Mesenteric fat pad (tissue), 1 donor: Measurements from ENCODE around the gene C14orf119. TPM values are rescaled to one million over a fixed set of nuclear protein-coding genes. Genes with fewer than 3 reads are reported as not detected.

ENCODE experiments used
- DNase-seq: peaks from one replicate; pipeline ENCODE4 v3.0.0-alpha.2; 2020; ENCODE audit warnings: low spot score
- long read RNA-seq: library from polyadenylated mRNA; unstranded; transcript quantifications from one replicate; pipeline ENCODE4 v2.0.0, GENCODE V29; 2020
- total RNA-seq: library from RNA; stranded (reverse); fragmentation: NEBNext Ultra II Directional; extraction: Animal tissue kit (Norgen Biotek cat#: 25700); gene quantifications from one replicate; pipeline ENCODE4 v1.2.1, GENCODE V29; 2021
- donor health status: DM: yes; HTN: yes; CAD: no.

C14orf119 gene, protein sequence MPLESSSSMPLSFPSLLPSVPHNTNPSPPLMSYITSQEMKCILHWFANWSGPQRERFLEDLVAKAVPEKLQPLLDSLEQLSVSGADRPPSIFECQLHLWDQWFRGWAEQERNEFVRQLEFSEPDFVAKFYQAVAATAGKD
- 50.5 TPM for total RNA-seq
- long read RNA-seq, transcript C14orf119-201 (2 exons, 3,660 nt), result major isoform, 101 of 139 reads
- long read RNA-seq, partial matches to known transcripts, result 0 of 139 reads
- long read RNA-seq, other reads (novel, unspliced or antisense), result 37 of 139 reads

- peak; percentile 95 for DNase-seq
Observed at GRCh38 chr14:23095196-23096108, at the start of gene C14orf119. Gene C14orf119, plus strand, starts transcription at chr14:23095505. Its CDS starts 2,154 bp downstream, at chr14:23097659.

DNA sequence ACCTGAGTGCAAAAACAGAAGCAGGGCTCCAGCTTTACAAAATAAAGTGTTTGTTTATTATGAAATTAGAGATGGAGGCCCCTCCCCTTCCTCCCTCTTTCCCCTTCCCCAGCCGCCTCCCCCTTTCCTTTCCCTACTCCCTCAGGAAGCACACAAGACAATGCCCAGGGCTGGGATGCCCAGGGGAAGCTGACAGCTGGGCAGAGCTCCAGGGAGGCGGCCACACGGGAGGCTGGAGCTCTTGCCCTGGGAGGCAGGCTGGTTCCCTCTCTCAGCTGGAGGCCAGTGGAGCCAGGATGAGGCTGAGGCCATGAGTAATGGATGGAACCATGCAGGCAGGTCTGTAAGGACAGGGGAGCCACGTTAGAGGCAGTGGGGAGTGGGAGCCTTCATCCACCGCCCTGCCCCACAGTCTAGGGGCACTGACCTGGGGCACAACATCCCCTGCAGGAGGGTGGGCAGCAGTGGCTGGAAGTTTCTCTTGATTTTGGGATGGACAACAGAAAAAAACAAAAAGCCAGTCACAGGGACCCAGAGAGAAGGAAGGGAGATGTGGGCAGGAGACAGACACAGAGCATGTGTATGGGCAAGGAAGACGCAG is 48.2 kb upstream of the C14orf119 start:
- DNase-seq, result no peak

DNA sequence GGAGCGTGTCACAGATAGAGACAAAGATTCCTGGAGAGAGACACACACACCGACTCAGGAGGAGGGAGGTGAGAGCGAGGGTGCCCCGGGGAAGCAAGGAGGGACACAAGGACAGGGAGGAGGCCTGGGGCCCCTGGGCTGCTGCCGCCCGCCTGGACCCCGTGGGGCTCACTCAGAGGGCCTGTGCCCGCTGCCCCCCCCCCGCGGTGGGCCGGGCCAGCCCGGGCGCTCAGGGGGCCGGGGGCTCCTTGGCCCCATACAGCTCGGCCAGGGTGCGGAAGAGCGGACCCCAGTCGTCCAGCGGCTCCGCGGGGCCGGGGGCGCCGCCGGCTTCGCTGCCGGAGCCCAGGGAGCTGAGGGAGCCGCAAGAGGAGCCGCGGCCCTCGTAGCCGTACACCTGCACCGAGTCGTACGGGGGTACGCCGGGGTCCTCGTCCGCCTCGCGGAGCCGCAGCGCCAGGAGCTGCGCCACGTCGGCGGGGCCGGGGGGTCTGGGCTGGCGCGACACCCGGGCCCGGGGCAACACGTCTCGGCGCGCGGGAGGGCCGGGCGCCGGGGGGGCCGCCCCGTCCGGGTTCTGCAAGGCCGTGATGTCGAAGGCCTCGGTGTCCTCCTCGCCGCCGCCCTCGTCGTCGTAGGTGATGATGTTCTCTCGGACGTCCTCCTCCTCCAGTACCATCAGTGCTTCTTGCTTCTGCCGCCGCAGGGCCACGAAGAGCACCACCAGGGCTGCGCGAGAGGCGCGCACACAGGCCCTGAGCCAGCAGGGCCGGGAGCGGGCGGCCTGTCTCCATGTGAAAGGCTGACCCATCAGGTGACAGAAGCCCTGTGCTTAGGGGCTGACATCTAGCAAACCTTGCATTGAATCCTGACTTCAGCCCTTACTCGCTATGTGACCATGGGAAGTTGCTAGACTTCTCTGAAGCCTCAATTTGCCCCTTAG is 47.3 kb upstream of the C14orf119 start:
- no peak for DNase-seq

GRCh38 chr14:23049011-23049410 is 46.3 kb upstream of the C14orf119 start:
- no peak for DNase-seq

DNA sequence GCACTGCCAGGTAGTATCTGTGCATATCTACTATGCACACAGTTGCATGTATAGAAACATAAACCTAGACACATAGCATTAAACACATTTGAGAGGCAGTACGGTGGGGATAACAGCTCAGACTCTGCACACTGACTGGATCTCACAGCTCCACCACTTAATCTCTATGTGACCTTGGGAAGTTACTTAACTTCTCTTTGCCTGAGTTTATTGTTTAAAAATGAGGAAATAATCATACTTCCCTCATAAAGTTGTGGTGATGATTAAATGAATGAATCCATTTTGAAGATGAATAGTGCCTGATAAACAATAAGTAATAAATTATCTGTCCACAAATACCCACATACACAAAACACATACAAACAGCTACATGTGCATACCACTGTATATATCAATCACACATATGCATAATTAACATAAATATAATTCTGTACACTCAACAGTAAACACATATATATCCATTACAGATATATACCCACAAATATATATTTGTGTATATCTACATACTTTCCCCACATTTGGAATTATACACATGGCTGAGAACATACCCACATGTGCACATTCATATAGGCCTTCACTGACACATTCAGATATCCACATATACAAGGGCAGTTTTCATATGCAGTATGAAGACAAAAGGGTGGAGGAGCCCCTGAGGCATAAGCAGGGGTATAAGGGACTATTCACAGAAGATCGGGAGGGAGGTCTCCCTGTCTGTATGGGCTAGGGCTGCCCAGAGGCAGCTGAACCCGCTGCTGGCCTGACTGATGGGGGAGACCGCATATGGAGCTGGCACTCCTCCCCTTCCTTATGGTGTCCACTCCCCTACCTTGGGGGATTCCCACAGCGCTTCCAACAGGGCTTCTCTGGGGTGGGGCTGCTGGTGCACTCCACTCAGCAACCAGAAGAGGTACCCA is 43.9 kb upstream of the C14orf119 start:
- DNase-seq, result no peak

DNA sequence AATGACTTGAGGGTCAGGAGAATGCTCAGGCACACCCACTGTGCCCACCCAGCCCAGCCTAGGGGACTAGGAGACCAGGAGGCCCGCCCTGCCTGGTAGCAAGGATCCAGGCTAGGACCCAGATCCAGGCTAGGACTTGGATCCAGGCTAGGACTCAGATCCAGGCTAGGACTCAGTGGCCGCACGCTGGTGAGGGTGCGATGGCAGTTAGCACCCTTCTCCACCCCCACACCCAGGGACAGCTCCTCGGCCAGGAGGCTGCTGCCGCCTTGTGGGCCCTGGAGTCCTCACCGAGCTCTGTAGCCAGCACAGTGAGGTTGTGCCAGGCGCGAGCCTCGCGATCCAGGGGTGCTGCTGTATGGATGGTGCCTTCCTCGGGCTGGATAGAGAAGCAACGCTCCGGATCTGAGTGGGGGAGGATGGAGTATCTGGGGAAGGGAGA is 43.1 kb upstream of the C14orf119 start:
- peak; percentile 86 for DNase-seq

- peak; percentile 26 for DNase-seq
Observed at GRCh38 chr14:23052671-23053070, 42.6 kb upstream of the C14orf119 start.

- peak; percentile 83 for DNase-seq
Observed at GRCh38 chr14:23053426-23053825, 41.9 kb upstream of the C14orf119 start.

- peak; percentile 85 for DNase-seq
Observed at GRCh38 chr14:23054000-23054811, 41.1 kb upstream of the C14orf119 start.

GRCh38 chr14:23055147-23055550 is 40.2 kb upstream of the C14orf119 start:
- DNase-seq, result no peak

- peak; percentile 64 for DNase-seq
Observed at GRCh38 chr14:23055621-23056144, 39.6 kb upstream of the C14orf119 start.

- DNase-seq, result peak; percentile 87
Observed at GRCh38 chr14:23056145-23056955, 39.0 kb upstream of the C14orf119 start.

GRCh38 chr14:23056956-23057756 is 38.1 kb upstream of the C14orf119 start, which contains the start of gene CDH24:
Gene CDH24, minus strand, starts transcription at chr14:23057520. Its CDS starts 1,787 bp downstream, at chr14:23055733.
- peak; percentile 91 for DNase-seq

- DNase-seq, result peak; percentile 94
Observed at GRCh38 chr14:23057757-23058653, 37.3 kb upstream of the C14orf119 start.
